HG02884 (cell line): ENCODE results near the gene CBL.

ENCODE experiments used
- ATAC-seq: cut with Tn5 transposase; IDR thresholded peaks from one replicate; pipeline ENCODE4 v1.9.1; 2021; ENCODE audit warnings: mild to moderate bottlenecking, moderate library complexity; ENCODE audit not compliant: unreplicated experiment

The CBL gene

DNA sequence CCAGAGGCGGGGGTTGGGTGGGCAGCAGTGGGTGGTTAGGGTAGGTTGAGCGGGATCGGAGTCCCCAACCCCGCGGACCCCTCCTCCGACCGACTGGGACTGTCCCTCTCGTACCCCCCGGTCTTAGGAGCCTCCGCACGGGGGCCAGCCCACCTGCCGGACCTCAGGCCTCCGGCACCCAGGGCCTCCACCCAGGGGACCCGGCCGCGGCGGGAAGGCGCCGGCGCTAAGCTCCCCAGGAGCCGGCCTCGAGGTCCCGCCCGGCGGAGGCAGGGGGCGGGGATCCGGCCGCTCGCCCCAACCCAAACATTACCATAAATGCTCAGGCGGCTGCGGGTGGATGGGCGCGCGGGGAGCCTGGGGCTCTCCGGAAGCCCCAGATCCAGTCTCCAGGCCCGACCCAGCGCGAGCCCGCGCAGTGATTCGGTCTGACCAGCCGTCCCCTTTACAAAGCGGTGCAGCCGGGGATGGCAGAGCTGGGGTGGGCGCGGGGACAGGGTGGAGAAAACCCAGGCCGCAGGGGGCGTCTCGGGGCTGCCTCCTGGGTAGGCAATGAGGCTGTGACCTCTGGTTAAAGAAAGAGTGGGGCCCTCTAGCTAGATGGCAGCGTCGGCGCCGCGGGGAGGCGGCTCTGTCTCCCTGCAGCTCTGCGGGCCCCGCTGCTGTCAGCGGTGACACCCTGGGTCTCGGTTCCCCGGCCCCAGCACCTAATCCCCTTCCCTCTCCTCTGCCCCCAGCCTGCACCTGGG, 114.8 kb downstream of the CBL start:
- peak; percentile 44 for ATAC-seq

DNA sequence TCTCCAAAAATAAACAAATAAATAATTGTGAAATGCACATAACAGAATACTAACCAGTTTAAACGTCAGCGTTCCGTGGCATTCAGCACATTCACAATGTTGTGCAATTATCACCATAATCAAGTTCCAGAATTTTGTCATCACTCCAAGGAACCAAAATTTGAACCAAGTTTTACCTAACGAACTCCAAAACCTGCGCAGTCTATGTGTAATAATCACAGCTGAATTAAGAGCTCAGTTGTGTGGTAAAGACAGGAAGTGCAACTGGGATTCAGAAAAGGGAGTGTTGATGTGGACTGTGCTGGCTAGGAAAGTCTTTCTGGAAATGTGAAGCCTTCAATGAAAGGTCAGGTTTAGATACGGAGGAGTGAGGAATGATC, 116.2 kb downstream of the CBL start:
- ATAC-seq: no peak

DNA sequence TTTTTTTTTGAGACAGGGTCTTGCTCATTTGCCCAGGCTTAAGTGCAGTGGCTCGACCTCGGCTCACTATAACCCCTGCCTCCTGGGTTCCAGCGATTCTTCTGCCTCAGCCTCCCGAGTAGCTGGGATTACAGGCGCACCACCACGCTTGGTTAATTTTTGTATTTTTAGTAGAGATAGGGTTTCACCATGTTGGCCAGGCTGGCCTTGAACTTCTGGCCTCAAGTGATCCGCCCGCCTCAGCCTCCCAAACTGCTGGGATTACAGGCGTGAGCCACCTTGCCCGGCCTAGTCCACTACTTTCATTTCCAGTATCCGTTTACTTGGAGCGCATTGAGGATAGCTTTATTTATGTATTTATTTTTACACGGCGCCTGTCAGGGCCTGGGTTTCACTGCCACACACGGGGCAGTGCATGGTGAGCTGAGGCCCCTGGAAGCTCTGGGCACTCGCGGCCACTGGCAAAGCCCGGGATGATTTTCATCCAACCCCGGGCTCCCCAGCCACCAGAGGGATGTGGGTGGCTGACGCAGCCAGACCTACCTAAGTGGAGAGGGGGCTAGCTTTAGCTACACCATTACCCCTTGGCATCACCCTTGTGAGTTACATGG, 116.9 kb downstream of the CBL start:
- no peak for ATAC-seq

DNA sequence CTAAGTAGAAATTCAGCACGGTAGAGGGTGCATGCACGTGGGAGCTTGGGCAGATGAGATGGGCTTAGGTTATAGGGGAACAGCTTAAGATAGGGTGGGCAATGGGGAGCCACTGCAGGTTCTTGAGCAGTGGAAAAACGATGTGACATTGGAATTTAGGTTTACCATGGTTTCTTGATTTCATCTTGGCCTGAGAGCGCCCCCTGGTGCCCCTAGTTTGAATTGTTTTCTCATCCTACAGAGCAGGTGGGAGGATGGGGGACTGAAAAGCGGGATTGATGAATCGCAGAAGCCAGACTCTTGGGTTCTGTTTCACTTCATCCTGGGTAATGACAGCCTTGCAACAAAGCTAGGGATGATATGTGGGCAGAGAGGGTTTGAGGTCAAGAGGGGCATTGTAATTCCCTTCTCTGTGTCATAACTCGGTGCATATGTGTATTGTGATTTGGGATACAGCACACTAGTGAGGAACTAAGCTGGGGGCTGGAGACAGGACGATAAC, 117.4 kb downstream of the CBL start:
- ATAC-seq: no peak

DNA sequence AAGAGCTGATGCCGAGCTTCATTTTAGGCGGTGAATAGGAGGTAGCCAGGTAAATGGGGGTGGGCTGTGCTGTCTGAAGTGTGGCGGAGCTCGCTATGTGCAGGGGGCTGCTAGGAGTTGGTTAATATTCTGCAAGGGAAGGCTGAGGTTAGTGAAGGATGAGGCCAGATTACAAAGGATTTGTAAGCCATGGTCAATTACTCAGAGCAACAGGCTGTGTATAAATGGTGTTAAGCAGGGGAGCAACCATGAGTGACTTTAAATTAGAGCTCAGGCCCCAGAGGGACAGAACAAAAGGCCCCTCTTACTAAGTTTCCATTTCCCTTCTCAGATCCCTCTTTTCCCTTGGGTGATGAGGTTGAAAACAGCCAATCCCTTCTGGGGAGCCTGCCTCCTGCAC, 118.0 kb downstream of the CBL start:
- no peak for ATAC-seq

DNA sequence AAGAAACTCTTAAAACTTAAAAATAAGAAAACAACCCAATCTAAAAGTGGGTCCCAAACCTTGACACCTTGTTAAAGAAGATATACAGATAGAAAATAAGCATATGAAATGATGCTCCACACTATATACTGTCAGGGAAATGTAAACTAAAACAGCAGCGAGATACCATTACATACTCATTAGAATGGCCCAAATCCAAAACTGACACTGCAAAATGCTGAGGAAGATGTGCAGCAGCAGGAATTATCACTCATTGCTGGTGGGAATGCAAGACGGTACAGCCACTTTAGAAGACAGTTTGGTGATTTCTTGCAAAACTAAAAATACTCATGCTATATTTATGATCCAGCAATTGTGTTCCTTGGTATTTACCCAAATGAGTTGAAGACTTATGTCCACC, 123.2 kb downstream of the CBL start:
- ATAC-seq: no peak

DNA sequence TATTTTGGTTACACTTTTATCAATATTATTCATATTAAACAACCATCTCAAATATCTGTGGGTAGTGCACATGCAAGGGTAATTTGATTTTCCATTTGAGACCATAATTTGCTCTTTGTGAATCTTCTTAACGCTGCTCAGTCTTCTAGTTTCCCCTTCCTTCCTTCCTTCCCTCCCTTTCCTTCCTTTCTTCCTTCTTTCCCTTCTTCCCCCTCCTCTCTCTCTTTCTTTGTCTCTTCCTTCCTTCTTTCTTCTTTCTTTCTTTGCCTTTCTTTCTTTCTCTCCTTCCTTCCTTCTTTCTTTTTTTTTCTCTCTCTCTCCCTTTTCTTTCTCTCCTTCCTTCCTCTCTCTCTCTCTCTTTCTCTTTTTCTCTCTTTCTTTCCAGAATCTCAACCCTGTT, 124.1 kb downstream of the CBL start:
- ATAC-seq: no peak

DNA sequence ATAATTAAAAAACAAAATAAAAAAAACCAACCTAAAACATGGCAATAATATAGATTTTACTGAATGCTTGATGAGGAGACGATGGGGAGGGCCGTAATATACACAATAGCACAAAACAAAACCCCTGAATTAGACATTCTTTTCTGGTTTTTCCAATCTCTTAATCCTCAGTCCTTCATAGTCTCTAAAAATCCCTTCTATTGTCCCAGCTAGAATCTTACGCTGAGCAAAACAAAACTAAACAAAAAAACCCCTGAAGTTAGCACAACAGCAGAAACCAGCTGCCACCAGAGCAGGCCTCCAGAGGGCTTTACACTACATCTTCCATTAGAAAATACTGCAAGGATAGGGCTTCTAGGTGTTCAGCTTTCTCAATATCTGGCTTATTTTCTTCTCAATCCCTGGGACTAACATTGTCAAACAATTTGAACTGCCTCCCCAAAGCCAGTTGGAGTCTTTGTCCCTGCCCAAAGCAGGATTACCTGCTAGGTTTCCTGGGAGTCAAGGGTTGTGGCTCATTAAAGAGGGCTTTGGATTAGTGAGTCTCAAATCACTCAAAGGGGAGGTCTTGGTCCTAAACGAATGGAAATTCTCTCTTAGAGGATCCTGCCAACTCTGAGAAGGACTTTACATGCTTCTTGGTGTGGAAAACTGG, 126.1 kb downstream of the CBL start:
- ATAC-seq: no peak

DNA sequence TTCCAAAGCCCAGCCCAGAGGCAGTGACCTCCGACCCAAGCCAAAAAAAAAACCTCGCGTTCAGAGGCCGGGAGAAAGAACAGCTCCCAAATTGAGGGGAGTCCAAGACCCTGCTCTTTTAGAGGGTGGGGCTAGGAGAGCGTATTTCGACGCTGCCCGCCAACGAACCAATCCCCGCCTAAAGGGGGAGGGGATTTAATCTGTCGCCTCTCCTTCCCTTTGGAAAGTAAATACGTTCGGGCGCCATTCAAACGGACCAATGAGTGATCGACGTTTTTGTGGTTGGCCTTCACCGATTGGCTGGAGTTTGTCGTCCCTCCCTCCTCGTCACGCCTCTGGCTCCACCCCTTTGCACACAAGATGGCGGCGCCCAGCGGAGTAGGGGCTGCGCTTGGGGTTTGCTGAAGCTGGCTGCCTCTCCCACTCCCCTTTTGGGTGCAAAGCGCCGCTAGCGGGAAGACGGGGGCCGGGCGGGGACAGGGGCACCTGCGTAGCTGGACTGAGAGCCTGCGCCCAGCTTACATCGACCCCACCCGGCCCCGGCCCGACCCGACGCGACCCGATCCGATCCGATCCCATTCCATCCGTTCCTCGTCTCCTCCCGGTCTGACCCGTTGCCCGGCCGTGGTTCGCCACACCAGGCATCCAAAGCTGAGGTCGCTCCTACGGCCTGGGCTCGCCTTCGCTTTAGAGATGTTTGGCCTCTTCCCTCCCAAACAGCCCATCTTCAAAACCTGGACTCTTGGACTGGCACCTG, 128.2 kb downstream of the CBL start, which contains the start of gene RNF26:
TSS of gene RNF26 (plus strand) at position 354 of the 757 bp plus-strand sequence. CDS start 596 bp downstream, outside the sequence.
- ATAC-seq: peak; percentile 97

DNA sequence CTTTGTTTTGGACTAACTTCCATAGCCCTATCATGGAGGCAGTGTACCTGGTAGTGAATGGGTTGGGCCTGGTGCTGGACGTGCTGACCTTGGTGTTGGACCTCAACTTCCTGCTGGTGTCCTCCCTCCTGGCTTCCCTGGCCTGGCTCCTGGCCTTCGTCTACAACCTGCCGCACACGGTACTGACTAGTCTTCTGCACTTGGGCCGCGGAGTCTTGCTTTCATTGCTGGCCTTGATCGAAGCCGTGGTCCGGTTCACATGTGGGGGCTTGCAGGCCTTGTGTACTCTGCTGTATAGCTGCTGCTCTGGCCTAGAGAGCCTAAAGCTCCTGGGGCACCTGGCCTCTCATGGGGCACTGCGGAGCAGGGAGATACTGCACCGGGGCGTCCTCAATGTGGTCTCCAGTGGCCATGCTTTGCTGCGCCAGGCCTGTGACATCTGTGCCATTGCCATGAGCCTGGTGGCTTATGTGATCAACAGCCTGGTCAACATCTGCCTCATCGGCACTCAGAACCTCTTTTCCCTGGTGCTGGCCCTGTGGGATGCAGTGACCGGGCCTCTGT, 129.0 kb downstream of the CBL start:
- no peak for ATAC-seq

DNA sequence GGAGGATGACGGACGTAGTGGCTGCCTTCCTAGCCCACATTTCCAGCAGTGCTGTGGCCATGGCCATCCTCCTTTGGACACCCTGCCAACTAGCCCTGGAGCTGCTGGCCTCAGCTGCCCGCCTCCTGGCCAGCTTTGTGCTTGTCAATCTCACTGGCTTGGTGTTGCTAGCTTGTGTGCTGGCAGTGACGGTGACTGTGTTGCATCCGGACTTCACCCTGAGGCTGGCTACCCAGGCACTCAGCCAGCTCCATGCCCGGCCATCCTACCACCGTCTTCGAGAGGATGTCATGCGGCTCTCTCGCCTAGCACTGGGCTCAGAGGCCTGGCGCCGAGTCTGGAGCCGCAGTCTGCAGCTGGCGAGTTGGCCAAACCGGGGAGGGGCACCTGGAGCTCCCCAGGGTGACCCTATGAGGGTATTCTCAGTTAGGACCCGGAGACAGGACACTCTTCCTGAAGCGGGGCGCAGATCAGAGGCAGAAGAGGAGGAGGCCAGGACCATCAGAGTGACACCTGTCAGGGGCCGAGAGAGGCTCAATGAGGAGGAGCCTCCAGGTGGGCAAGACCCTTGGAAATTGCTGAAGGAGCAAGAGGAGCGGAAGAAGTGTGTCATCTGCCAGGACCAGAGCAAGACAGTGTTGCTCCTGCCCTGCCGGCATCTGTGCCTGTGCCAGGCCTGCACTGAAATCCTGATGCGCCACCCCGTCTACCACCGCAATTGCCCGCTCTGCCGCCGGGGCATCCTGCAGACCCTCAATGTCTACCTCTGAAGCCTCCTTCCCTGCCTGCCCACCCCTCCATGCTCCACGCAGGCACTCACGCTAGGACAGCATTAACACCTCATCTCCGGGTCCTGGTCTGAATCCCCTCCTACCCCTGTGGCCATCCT, 129.8 kb downstream of the CBL start:
- no peak for ATAC-seq

DNA sequence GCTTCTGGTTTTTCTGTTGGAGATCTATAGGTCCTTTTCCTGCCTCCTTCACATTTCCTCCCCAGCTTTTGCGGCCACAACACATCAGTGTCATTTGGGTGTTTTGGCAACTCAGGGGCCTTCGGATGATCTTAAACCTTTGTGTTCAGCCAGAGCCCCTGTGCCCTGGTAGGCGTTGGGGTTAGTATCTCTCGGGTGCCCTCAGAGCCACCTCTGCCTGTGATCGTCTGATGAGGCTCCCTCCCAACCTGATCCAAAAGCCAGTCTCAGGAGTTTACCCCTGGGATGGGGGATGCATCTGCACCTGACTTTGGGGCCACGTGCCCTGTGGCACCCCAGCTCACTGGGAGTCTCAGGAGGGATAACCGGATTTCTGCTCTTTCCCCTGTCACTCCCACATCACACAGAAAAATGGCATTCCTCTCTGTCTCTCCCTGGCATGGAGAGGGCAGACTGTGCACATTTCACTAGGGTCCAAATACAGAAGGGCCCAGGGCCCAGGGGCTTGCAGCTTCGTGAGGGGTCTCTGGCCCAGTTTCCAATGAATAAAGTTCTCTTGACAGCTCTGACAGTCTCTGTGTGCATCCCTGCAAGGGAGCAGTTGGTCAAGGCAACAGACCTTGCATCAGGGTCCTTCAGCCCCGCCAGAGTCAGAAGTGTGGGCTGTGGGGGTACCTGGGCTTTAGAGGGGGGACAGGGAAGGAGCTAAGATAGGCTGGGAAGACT, 130.8 kb downstream of the CBL start:
- no peak for ATAC-seq

DNA sequence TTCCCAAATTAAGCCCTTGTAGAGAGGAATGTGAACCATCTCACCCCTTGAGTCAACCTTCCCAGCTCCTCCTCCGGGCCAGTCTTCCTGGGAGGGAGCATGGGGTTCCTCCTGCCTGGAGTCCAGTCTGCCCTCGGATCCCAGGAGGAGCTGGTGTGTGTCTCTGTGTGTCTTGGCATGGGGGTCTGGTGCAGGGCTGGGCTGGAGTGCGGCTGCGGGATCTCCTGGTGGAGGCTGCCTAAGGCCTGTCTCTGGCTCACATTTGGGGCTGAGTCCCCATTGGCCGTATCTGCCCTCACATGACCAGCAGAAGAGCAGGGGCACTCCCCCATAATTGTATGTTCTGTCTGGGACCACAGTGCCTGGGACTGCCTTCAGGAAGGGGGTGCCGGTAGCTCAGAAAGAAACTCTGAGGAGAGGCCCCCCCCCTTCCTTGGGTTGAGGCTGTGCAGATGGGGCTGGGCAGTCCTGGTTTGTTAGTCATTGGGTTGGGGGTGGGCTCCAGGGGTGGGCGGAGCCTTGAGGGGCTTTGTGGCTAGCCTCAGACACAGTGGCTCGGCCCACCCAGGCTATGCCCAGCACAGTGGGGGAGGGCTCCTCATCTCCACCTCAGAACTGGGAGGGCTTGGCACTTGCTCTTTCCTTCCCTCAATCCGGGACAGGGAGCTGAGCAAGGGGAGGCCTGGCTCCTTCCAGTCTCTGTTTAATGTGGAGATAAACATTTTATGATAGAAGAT, 131.6 kb downstream of the CBL start:
- ATAC-seq: no peak

DNA sequence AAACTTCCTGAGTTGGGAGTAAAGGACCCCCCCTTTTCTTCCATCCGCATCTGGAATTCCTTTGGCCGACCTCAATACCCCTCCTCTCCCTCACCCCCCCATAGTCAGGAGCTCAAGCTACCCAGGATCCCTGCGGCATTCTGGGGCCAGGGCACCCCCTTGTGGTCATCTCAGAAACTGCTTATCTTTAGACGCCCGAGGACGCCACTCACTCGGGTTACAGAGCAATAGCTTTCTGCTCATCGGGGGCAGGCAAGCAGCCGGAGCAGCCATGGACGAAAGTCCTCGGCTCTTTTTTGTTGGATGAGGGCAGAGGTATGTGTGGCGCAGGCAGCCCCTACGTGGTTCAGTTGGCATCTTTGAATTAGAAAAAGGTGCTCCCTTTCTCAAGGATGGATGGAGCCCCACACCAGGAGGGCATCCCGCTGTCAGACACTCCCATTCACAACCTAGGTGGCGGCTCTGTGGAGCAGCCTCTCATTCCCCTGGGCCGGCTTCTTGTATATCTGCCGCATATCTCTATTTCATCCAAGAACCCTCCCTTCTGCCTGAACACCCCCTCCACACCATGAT, 132.3 kb downstream of the CBL start:
- no peak for ATAC-seq

DNA sequence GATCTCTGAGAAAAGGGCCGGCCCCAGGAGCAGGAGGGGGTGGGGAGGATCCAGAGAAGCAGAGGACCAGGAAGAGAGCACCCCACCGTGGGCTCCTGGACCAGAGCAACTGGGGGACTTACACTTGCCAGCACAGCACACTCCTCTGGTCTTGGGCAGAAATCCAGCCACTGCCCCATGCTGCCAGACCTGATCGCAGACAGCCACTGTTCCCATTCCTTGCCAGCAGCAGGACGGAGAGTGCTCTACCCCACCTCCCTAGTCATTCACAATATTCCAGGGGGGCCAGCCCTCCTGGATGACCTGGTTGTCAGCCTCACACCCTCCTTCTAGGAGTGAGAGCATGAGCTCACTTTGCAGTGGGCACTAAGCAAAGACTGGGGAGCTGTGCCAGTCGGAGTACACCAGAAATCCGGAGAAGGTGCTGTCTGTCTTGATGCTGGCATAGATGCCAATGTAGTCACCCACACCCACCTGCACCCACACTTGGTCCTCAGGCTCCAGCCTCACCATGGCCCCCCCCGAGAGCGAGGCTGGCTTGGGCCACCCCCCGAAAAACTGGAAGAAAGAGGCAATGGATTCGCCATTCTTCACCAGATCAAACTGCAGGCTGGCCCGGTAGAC, 132.9 kb downstream of the CBL start:
- no peak for ATAC-seq

DNA sequence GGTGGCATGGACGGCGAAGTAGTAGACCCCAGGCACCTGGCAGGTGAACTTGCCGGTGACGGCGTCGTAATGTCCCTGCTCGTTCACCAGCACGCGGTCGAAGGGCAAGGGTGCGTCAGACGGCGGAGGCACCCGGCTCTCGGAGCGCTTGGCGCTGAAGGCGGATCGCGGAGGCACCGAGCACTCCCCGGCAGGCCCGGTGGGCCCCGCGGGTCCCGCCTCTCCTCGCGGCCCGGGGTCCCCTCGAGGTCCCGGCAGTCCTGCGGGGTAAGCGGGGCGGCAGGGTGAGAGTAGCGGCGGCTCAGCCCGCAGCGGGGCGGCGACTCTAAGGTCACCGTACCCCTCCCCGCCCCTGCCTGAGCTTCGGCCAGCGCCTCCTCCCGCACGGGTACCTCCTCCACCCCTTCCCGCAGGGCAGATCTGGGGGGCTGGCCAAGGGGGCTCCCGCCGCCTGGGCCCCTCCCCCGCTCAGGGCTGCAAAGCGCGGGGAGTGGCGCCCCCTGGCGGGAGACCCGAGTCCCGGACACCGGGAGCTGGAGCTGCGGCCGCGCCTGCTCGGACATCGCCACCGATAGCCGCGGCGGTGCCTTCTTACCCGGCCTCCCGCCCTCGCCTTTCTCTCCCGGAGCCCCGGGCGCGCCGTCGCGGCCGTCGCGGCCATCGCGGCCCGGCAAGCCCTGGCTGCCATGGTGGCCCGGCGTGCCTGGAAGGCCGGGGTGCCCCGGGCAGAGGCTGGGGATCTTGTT, 133.6 kb downstream of the CBL start:
- ATAC-seq: no peak
